HG03064 (cell line): Measurements from ENCODE around the gene LRRK1.
"Not testable (repeated sequence)": the region's sequence is repeated elsewhere in the genome, so short reads cannot be mapped to it uniquely, and the experiment has no call there.

Experiments
- ATAC-seq: cut with Tn5 transposase; IDR thresholded peaks from one replicate; pipeline ENCODE4 v1.9.1; 2021; ENCODE audit warnings: low read depth; ENCODE audit not compliant: unreplicated experiment

The LRRK1 gene

GRCh38 chr15:101066501-101067408, 147.6 kb downstream of the LRRK1 start:
- no peak for ATAC-seq

DNA sequence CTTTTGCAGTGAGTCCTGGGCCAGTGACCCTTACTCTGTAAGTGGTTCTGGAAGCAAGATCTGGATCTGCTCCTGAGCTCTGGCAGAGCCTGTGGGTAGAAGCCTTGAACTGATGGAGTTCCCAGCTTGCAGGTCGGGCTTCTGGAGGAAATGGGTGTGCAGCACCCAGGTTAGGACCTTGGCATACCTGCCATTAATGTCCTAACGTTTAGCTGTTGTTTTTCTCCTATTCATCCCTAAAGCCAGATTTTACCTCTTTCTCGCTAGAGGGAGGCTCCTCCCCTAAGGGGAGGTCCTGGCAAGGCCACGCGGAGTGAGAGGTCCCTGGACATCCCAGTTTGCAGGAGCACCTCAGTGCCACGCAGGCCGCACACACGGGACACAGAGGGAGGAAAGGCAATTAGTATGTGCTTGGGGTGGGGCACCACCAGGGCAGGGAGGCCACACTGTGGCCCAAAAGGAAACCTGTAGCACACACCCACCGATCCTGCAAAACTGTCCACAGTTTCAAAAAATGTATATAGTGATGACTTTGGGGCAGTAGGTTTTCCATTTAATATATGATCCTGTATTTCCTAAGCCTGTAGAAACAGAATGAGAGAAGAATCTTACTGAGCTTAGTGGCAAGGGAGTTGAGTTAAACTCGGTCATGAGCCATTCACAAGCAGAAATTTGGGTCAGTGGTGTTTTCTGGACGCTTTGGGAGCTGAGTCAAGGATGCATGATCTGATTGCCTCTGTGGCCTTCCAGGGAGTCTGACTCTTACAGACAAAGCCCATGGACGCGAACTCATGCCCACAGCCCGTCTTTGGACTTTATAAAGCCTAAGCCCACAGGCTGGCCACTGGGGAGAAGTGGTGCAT, 148.7 kb downstream of the LRRK1 start:
- no peak for ATAC-seq

GRCh38 chr15:101068523-101068960, 149.4 kb downstream of the LRRK1 start:
- no peak for ATAC-seq

DNA sequence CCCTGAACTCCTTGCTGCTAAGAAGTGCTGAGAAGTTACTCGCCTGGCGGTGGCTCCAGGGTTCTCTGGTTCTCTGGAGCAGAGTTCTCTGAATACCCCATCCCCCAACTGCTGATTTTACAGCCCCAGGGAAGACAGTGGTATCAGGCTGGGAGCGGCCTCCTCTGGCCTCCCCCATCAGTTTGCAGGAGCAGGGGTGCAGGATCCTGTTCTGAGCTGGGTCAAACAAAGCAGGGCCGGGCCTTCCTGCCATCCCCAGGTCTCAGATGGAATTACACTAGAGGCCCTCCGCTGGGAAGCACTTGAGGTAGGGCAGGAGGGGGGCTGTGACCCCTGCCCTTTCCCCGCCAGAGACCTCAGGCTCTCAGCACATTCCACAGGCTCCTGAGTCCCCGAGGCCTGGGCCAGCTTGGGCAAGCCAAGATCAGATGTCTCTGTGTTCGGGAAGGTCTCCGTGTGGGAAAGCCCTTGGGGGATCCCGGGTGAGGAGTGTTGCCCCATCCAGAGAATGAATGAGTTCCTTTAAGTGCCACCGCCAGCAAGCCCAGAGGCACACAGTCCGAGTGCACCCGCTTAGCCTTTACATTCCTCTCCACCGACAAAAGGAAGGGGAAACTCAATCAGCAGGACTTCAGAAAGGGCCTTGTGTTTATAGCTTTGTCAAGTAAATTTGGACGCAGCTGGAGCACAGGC, 149.9 kb downstream of the LRRK1 start:
- ATAC-seq: no peak

DNA sequence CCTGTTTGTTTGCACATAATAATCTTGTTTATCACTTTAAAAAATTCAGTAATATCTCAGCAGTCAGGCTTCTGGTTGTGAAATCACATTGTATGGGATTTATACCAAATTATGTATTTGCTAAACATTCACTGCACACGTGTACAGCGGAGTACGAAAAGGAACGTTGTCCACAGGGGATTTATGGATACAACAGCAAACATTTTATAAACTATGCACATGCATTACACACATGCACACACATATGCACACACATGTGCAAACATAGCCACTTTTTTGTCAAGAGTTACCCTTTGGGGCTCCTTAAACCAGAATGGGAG, 150.5 kb downstream of the LRRK1 start:
- no peak for ATAC-seq

DNA sequence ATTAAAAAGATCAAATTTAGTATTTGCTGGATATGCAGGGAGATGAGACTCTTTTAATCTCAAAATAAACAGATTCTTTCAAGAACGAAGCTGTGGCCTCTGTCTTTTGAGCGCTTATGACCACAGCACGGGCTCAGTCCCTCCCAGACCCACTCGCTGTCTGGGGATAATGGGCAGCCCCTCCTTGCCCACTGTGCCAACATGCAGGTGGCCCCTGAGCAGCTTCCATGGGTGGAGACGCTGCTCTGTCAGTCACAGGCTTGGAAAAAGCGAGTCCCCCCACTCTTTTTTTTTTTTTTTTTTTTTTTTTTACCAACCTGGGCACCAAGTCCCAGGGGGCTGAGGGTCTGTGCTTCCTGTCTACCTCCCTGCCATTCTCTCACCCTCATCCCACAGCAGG, 150.9 kb downstream of the LRRK1 start:
- ATAC-seq: no peak

- no peak for ATAC-seq
Observed at GRCh38 chr15:101070502-101071273, 151.5 kb downstream of the LRRK1 start.

GRCh38 chr15:101071651-101072050, 152.5 kb downstream of the LRRK1 start:
- ATAC-seq: no peak

GRCh38 chr15:101072235-101072634, 153.1 kb downstream of the LRRK1 start:
- not testable (repeated sequence) for ATAC-seq

DNA sequence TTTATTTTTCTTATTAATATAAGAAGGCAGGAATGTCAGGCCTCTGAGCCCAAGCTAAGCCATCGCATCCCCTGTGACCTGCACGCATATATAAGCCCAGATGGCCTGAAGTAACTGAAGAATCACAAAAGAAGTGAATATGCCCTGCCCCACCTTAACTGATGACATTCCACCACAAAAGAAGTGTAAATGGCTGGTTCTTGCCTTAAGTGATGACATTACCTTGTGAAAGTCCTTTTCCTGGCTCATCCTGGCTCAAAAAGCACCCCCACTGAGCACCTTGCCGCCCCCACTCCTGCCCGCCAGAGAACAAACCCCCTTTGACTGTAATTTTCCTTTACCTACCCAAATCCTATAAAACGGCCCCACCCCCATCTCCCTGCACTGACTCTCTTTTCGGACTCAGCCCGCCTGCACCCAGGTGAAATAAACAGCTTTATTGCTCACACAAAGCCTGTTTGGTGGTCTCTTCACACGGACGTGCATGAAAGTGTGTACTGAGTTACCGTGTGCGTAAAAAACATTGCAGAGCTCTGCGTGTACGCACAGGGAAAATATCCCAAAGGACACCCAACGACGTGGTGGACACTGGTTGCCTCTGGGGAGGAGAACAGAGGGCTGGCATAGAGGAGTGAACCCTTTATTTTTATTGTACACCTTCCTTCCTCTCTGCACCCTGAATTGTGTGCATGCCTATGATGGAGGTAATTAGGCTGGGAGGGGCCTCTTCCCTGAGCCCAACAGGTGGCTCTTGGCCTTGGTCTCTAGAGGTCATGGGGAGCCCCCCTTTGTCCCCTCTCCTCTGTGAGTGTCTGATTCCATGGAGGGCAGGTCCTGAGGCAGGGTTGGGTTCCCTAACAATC, 158.9 kb downstream of the LRRK1 start:
- ATAC-seq: not testable (repeated sequence)

GRCh38 chr15:101078669-101079323, 159.6 kb downstream of the LRRK1 start:
- ATAC-seq: no peak

DNA sequence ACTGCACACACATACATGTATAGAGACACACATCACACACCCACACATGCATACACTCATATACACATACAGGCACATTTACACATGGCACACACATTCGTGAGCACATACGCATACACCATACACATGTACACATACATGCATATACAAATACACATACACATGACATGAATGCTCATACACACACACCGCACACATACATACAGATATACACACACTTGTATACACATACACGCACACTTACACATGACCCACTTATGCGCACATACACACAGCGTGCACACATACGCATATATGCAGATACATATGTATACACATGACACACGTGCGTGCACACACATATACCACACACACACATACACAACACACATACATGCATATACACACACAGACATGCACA, 162.7 kb downstream of the LRRK1 start:
- no peak for ATAC-seq

DNA sequence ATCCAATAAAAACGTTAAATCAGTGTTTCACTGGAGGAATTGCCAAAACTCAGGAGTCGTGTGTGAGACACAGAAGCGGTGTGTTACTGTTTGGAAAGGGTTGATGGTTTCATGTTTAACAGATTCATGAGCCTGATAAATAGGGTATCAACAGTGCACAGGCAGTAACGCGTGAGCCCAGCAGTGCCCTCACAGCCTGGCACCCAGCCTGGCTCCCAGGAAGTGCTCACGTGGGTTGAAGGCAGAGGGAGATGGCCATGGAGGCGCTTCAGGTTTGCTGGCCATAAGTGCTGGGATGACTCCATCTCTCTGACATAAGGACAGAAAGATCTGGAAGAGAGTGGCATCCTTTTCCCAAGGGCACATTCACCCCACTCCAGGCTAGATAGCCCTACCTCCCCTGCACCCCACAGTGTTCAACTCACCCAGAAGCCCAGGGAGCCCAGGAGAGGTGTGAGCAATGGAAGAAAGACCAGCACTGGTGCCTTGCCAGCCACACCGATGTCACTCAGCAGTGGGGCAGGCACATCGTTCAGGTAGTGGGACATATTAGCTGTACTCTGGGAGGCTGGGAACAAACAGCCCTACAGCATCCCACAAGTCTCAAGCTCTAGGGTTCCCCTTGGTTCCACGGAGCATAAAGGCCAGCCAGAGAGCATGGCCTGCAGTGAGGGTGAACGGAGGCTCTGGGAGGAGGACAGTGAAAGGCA, 164.3 kb downstream of the LRRK1 start:
- ATAC-seq: no peak

DNA sequence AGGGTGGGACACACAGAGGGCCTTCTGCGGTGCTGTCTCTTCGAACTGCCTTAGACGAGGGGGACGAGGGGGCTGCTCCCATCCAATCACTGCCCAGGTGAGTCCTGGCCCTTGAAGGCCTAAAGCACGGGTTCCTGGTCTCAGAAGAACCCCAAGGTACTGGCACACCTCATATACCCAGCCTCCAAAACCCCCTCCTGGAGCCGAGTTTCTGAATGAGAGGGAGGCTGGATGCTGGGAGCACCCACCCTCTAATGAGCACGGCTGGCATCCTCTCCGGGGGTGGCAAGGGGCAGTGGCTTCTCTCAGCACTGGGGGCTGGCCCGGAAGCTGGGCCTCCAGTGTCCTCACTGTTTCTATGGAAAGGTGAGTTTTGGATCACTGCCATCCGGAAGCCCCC, 165.6 kb downstream of the LRRK1 start:
- no peak for ATAC-seq

DNA sequence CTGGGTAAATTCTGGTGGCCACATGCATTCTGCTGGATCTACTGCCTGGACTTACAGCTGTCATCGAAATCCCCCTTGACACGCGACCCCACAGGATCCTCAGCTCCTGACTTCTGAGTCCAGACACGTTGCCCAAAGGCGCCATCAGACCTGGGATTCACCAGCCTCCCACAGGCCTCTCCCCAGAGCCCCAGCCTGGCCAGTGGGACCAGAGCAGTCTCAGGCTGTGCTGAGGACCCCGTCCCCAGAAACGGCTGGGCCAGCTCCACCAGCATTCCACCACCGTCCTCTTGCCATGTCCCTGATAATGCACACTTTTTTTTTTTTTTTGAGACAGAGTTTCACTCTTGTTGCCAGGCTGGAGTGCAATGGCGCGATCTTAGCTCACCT, 166.1 kb downstream of the LRRK1 start:
- ATAC-seq: no peak

DNA sequence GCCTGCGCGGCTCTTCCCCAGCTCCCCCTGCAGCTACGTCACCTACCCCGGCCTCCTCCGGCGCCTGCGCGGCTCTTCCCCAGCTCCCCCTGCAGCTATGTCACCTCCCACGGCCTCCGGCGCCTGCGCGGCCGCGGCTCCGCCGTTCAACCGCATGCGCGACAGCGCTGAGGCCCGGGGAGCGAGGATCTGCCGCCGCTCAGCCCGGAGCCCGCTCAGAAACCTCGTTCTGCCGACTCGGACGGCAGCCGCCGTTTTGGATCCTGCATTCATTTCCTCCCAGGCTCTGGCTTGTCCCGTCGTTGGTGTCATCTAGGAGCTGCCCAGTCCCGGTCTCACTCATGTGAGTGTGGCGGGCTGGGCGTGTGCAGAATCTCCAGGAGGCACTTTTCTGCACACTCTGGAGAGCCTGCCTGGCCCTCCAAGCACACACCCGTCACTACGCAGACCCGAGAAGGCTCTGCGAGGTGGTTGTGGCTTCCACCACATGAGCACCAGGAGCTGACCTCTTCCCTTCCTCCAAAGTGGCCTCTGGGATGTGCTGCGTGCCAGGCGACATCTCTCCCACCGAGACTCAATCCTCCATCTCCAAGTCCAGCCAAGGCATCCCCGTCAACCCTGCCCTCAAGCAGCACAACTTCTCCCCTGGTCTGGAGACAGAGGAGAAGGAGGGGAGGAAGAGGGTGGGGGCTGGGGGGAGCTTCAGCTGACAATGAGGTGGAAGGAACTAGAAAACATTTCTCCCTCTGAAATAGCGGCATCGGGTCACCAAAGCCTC, 167.4 kb downstream of the LRRK1 start:
- ATAC-seq: no peak

- ATAC-seq: no peak
Observed at GRCh38 chr15:101087172-101087769, 168.1 kb downstream of the LRRK1 start.
